RWPE2 (cell line): ENCODE data around the gene ABCB9.

Source experiments
- ATAC-seq: fragments of 200-7000 bp; cut with Tn5 transposase; 3 replicates; pipeline ENCODE4 v1.9.1; 2021; ENCODE audit warnings: low read depth
- DNase-seq: peaks from one replicate; pipeline ENCODE4 v3.0.0-alpha.2; 2020; ENCODE audit warnings: low spot score
- H3K27ac ChIP-seq: fragments of 450-650 bp; 2 replicates; pipeline ENCODE4 v1.5.1; 2017; ENCODE audit warnings: mild to moderate bottlenecking; ENCODE audit not compliant: poor library complexity, severe bottlenecking
- H3K27me3 ChIP-seq: fragments of 250-450 bp; sonication (Bioruptor Pico); 2 replicates; pipeline ENCODE4 v1.5.1; 2021; ENCODE audit warnings: mild to moderate bottlenecking, moderate library complexity; ENCODE audit not compliant: insufficient read depth, poor library complexity, severe bottlenecking
- H3K36me3 ChIP-seq: fragments of 250-450 bp; sonication (Bioruptor Pico); 2 replicates; pipeline ENCODE4 v1.5.1; 2020; ENCODE audit warnings: low read depth, mild to moderate bottlenecking, moderate library complexity
- H3K4me1 ChIP-seq: fragments of 250-450 bp; sonication (Bioruptor Pico); 2 replicates; pipeline ENCODE4 v1.5.1; 2021; ENCODE audit warnings: mild to moderate bottlenecking, moderate library complexity; ENCODE audit not compliant: insufficient read depth, poor library complexity, severe bottlenecking
- H3K4me3 ChIP-seq: fragments of 250-450 bp; sonication (Bioruptor Pico); 2 replicates; pipeline ENCODE4 v1.5.1; 2021; ENCODE audit warnings: mild to moderate bottlenecking, moderate library complexity; ENCODE audit not compliant: severe bottlenecking
- H3K9me3 ChIP-seq: fragments of 250-450 bp; sonication (Bioruptor Pico); 2 replicates; pipeline ENCODE4 v1.5.1; 2021; ENCODE audit warnings: mild to moderate bottlenecking, moderate library complexity; ENCODE audit not compliant: severe bottlenecking
- TF ChIP-seq, protein P1 (sequence below): fragments of 450-650 bp; IDR thresholded peaks from one replicate; pipeline ENCODE4 v1.5.1; 2017; ENCODE audit warnings: mild to moderate bottlenecking, moderate library complexity; ENCODE audit not compliant: poor library complexity, severe bottlenecking

ABCB9 gene

DNA sequence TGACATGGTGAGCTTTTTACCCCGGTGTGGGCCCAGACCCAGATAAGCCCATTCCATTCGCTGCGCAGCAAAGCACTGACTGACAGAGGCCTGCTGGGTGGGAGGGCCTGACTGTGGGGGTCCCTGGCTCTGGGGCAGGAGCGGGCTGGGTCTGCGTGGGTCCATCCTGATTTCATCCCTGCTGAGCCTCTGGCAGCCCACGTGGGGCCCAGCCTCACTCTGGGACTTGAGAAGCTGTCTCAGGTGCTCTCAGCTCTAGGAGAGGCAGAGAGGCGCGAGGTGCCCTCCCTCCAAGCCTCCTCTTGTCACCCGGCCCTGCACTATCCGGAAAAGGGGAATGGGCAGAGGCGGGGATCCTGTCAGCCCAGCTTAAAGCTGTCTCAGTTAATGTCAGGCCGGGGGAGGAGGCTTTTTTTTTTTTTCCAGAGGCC is 927 bp downstream of the ABCB9 start:
- peak; percentile 12; the same call in 1 of the 3 replicates for ATAC-seq
- H3K27ac ChIP-seq: peak overlapping the region; percentile 37
- peaks cover 1% of the 10 kb centered on the region for H3K36me3 ChIP-seq
- no peaks in the 10 kb centered on the region for H3K4me1 ChIP-seq
- no peak for DNase-seq
- H3K9me3 ChIP-seq: no peaks in the 10 kb centered on the region
- TF ChIP-seq, protein P1, sequence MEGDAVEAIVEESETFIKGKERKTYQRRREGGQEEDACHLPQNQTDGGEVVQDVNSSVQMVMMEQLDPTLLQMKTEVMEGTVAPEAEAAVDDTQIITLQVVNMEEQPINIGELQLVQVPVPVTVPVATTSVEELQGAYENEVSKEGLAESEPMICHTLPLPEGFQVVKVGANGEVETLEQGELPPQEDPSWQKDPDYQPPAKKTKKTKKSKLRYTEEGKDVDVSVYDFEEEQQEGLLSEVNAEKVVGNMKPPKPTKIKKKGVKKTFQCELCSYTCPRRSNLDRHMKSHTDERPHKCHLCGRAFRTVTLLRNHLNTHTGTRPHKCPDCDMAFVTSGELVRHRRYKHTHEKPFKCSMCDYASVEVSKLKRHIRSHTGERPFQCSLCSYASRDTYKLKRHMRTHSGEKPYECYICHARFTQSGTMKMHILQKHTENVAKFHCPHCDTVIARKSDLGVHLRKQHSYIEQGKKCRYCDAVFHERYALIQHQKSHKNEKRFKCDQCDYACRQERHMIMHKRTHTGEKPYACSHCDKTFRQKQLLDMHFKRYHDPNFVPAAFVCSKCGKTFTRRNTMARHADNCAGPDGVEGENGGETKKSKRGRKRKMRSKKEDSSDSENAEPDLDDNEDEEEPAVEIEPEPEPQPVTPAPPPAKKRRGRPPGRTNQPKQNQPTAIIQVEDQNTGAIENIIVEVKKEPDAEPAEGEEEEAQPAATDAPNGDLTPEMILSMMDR: no peak
- H3K27me3 ChIP-seq: no peaks in the 10 kb centered on the region
- H3K4me3 ChIP-seq: peak overlapping the region; percentile 90

DNA sequence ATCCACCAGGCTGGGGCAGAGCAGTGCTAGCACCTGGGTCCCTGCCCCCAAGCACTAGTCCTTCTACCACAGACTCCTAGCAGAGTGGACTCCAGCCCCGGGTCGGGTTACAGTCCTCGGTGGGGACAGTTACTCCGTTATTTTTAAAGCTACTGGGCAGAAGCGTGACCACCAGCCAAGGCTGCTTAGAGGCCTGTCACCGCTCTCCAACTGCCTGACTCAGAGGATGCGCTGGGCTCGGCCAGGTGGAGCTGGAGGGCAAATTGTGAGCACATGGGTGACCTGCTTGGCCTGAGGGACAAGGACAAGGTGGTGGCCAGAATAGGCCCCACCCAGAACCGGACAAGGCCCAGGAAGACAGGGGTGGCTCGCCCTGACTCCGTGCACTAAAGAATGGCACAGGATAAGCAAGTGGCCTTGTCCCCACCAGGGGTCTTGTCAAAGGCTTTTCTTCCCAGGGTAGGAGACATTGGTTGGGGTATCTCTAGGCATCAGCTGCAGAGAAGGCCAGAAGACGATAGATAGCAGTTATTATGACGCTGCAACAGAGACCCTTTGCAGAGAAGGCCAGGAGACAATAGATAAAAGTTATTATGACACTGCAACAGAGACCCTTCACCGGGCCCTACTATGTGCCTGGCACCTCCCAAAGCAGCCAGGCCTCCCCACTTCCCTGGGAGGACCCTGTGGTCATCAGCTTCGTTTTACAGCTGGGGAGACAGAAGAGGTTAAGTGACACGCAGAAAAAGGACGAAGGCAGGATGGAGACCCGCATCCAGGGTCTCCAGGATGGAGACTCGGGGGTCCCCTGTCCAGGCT is 1.6 kb downstream of the ABCB9 start:
- no peaks in the 10 kb centered on the region for H3K9me3 ChIP-seq
- TF ChIP-seq, protein P1: no peak
- DNase-seq: no peak
- H3K27me3 ChIP-seq: no peaks in the 10 kb centered on the region
- H3K36me3 ChIP-seq: peaks cover 8% of the 10 kb centered on the region
- no peak for ATAC-seq
- H3K27ac ChIP-seq: no peak overlapping the region
- H3K4me1 ChIP-seq: no peaks in the 10 kb centered on the region
- no peak overlapping the region for H3K4me3 ChIP-seq

DNA sequence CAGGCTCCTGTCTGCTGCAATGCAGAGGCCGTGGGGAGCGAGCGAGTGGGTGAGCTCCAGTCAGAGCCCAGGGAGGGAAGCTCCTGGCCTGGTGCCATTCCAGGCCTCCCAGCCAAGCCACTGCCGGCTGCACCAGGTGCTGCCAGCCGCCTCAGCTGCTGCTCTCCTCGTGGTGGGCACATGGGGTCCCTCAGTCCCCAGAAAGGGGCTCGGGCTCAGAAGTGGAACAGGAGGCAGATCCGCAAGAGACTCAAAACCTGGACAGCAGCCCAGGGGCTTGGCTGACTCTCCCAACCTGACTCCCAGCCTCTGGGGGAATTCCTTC is 2.4 kb downstream of the ABCB9 start:
- H3K9me3 ChIP-seq: no peaks in the 10 kb centered on the region
- no peak overlapping the region for H3K27ac ChIP-seq
- no peak overlapping the region for H3K4me3 ChIP-seq
- DNase-seq (no peak), ATAC-seq (no peak)
- H3K36me3 ChIP-seq: peaks cover 12% of the 10 kb centered on the region
- H3K27me3 ChIP-seq: no peaks in the 10 kb centered on the region
- no peaks in the 10 kb centered on the region for H3K4me1 ChIP-seq
- TF ChIP-seq, protein P1: no peak

DNA sequence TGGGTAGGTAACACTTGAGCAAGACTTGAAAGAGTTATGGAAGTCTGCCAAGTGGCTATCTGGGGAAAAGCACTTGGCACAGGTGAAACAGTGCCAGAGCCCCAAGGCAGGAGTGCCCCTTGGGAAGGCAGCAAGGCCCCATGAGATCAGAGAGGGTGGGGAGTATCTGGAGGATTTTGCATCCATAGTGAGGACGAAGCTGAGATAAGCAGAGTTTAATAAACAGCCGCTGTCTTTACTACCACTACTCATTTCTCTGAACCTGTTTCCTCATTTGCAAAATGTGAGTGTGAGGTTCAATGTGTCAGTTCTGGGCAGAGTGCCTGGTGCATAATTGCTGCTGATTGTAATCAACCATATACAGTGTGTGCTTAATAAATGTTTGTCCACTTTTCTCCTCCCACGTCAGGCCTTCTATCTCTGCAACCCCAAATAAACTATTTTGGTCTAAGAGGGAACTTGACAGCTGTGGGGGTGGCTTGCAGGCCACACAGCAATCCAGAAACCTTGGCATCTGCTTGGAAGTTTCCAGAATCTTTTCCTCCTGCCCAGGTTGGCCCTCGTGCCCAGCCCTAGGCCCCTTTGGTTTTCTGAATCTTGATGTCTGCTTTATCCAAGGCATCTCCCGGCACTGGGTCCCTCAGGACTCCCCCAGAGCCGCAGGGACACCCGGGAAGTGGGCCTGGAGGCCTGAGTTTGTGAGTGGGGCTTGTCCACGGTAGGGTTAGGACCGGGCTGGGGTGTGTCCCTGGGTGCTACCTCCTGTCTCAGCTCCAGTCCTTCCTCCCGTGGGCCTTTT is 4.5 kb downstream of the ABCB9 start:
- no peak for DNase-seq
- no peak overlapping the region for H3K27ac ChIP-seq

More for the DNA sequence above, 4.5 kb downstream of the ABCB9 start:
- ATAC-seq: no peak
- H3K27me3 ChIP-seq: no peaks in the 10 kb centered on the region
- TF ChIP-seq, protein P1: no peak
- no peaks in the 10 kb centered on the region for H3K9me3 ChIP-seq
- no peak overlapping the region for H3K4me3 ChIP-seq
- peaks cover 18% of the 10 kb centered on the region for H3K36me3 ChIP-seq
- no peaks in the 10 kb centered on the region for H3K4me1 ChIP-seq
